Stimulated activated CD4-positive, alpha-beta T cell treated with anti-CD3 and anti-CD28 coated beads, Interleukin-12 subunit alpha, Interleukin-12 subunit beta, amount 100 ng/mL, for 48 hours (primary cell): ENCODE results near the gene PHKB.
"Not testable (repeated sequence)": the region's sequence is repeated elsewhere in the genome, so short reads cannot be mapped to it uniquely, and the experiment has no call there.

ENCODE experiments used
- DNase-seq, 3 donors: peaks; one replicate each; pipeline ENCODE4 v3.0.0-alpha.2; 2020; ENCODE audit warnings: low read depth in 2 of 3, low spot score in 1 of 3

The PHKB gene

DNA sequence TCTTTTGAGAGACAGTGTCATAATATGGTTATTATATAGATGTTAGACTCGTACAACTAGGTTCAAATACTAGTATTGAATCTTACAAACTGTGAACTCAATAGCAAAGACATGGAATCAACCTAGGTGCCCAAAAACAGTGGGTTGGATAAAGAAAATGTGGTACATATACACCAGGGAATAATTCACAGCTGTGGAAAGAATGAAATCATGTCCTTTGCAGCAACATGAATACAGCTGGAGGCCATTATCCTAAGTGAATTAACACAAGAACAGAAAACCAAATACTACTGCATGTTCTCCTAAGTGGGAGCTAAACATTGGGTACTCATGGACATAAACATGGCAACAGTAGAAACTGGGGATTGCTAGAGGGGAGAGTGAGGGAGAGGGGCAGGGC is 8.1 kb downstream of the PHKB start:
- DNase-seq = no peak

DNA sequence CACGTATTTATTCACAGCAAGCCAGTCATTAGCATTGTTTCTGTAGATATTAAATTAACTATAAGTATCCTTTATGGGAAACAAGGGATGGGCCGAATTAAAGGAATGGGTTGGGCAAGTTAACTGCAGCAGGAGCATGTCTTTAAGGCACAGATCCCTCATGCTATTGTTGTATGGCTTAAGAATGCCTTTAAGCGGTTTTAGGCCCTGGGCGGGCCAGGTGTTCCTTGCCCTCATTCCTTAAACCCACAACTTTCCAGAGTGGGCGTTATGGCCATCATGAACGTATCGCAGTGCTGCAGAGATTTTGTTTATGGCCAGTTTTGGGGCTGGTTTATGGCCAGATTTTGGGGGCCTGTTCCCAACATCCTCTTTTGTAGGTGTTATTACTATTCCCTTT is 9.1 kb downstream of the PHKB start:
- DNase-seq = no peak

DNA sequence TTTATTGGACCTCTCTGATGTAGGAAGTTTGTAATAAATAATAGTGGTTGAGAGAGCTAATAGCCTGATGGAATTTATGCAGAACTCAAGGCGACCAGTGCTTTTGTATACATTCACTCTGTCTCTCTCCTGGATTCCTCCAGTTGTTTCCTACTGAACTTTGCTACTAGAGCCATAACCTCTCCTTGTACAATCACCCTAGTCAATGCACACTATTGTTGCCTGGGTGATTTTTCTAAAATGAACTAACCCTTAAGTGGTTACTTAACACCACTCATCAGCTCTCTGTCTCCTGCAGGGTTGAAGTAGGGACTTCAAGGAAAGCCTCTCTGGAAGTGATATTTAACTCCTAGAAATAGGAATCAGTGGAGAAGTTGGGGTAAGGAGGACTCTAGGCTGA is 9.7 kb downstream of the PHKB start:
- DNase-seq = no peak

DNA sequence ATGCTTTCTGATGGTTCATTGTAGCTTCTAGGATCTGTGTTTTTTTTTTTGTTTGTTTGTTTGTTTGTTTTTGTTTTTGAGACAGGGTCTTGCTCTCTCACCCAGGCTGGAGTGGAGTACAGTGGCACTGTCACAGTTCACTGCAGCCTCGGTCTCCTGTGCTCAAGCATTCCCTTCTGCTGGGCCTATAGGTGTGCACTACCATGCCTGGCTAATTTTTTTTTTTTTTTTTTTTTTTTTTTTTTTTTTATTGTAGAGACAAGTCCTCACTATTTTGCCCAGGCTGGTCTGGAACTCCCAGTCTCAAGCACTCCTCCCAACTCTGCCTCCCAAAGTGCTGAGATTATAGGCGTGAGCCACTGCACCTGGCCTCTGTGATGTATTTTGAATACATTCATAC is 11.9 kb downstream of the PHKB start:
- not testable (repeated sequence) for DNase-seq

DNA sequence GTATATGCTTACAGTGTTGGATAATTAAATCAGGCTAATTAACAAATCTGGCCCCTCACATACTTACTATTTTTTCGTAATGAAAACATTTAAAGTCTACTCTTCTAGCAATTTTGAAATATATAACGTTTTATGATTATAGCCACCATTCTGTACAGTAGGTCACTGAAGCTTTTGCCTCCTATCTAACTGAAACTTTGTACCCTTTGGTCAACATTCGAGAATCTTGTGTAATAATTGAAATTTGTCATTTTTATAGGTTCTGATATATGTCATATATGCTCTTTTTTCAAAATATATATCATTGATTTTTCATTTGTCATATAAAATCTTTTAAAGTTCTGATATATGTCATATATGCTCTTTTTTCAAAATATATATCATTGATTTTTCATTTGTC is 12.7 kb downstream of the PHKB start:
- no peak for DNase-seq

DNA sequence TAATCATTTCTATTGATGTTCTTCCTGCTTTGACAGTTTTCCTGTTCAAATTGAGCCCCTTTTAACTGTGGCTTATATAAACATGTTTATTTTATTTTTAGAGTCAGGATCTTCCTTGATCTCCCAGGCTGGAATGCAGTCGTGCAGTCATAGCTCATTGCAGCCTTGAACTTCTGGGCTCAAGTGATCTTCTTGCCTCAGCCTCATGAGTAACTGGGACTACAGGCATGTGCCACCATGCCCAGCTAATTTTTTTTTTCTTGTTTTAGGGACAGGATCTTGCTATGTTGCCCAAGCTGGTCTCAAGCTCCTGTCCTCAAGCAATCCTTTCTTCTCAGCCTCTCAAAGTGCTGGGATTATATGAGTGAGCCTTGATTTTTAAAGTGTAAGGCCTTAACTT is 14.7 kb downstream of the PHKB start:
- DNase-seq = no peak

DNA sequence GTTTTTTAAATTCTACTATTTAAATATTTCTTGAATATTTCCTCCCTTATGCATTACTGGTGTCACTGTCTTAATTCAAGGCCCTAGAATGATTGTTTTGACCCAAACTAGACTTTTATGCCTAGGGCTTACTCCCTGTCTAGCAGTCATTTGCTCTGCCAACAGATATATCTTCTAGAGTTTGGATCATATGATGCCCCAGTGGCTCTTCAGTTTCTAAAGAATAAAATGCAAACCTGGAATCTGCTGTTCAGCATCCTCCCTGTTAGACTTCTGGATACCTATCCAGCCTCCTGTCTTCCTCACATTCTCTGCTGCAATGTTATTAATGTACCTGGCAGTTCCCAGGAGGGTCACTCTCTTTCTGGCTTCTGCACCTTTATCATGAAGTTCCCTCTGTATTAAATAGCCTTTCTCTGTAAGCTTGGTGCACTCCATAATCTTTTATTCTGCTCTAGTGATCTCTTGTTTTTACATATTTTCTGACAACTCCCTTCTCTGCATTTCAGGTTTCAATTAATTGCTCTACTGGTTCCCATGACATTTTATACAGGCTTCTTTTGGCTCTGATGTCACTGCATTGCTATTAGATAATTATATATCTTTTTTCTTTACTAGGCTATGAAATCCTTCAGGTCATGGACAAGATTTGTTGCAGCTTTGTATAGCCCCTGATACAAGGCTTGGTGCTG is 15.7 kb downstream of the PHKB start:
- no peak for DNase-seq

DNA sequence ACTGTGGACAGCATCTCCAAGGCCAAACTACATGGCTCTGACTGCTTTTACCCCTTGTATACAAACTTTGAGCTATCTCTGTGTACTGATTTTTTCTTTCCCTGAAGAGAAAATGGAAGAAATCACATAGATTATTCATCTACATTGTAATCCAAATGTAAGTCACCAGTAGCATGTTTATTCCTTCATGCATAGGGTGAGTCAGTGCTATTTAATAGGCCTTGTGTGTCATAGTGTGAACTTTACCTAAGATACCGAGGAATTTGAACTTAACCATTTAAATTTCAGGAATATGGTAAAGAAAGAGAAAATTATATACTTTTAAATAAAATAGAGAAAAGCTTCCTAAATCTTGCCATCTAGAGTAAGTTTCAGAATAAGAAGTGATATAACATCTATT is 16.5 kb downstream of the PHKB start:
- DNase-seq = no peak

DNA sequence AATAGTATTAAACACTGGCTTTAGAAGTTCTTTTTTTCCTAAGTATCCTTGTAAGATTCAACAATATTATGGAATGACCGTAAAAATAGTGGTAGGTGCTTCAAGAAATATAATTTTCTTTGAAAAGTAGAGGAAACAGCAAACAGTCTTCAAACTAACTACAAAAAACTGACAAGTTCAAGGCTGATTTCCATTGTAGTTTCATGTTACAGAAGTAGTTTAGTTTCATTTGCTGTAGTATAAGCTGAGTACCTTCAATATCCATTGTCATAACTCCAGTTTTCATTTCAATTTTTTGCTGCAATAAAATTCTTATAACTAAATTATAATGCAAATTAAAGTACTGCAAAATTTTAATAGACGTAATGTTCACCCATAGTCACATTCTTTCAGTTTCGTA is 19.3 kb downstream of the PHKB start:
- DNase-seq = no peak

DNA sequence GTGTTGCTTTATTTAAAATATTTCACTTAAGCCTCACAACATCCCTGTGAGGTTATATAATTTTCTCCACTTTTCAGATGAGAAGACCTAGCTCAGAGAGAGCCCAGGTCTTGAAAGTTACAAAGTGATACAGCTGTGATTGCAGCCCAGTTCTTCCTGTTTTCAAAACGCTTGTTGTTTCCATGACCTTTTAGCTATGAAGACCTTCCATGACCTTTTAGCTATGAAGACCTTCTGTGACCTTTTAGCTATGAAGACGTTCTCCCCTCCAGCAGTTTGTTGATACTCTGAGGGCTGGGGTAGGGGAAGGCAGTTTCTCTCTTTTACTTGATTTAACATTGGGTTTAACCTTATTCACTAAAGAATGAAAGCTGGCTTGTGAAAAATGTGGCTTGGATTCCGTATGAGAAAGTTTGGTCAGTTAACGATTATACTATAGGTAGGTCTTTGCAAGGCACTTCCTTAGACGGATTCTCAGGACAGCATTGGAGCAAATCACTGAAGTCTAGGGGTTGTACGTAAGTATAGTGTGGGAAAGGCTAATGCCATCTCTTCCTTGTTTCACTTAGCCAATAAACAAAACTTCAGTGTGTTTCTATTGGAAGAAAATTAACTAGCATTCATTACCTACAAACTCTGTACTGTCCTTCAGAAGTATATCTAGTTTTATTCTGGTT is 20.7 kb downstream of the PHKB start:
- DNase-seq = no peak

DNA sequence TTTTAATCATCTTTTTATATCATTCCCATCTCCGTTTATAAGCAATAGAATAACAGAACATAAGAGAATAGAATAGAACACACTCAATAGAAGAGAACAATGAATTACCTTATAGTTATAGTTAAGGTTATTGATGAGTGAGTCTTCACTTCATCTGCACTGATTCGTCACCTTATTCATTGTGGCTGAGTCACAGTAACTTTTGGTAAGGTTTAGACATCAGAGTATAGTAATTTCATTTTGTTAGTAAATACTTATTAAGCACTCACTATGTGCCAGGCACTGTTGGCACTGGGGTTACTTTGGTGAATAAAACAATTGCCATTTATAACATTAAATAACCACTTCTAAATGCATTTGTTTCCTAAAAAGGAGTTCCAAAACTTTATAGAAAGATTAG is 22.5 kb downstream of the PHKB start:
- DNase-seq = no peak

DNA sequence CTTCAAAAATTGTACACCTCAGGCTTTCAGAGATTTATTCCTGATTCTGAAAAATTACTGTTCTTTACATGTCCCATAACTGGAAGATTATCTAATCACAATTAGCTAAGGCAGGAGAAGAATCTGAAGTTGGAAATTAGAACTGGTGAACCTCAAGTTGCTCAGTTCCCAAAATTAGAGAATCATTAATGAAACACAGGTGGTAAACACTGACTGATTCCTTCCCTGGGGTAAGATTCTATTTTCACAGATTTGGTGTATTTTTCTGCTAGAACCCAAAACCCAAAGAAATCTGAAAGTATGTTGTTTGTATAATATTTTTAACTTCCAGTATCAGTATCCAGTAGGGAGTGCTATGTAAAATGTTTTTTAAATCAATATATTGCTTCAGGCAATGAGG is 25.7 kb downstream of the PHKB start:
- DNase-seq = no peak

DNA sequence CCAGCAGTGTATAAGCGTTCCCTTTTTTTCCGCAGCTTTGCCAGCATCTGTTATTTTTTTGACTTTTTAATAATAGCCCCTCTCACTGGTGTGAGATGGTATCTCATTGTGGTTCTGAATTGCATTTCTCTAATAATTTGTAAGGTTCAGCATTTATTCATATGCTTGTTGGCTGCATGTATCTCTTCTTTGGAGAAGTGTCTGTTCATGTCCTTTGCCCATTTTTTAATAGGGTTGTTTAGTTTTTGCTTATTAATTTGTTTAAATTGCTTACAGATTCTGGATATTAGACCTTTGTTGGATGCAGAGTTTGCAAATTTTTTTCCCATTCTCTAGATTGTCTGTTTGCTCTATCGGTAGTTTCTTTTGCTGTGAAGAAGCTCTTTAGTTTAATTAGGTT is 26.9 kb downstream of the PHKB start:
- DNase-seq = no peak

DNA sequence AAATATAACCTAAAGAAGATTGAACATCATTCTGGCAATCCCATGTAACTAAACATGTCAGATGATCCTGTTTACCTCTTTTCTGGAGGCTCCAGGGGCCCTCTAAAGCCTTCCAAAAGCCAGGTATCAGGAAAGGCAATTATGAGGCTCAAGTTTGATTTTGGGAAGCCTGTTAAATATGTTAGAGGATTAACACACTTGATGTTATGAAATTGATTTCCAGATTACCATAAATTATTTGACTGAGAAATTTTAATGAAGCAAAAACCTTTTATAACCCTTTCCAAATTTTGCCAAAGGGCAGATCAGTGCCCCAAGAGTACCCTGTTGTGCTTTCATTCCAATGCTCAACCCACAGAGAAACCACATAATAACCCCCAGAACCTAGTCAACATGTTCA is 29.3 kb downstream of the PHKB start:
- no peak for DNase-seq

DNA sequence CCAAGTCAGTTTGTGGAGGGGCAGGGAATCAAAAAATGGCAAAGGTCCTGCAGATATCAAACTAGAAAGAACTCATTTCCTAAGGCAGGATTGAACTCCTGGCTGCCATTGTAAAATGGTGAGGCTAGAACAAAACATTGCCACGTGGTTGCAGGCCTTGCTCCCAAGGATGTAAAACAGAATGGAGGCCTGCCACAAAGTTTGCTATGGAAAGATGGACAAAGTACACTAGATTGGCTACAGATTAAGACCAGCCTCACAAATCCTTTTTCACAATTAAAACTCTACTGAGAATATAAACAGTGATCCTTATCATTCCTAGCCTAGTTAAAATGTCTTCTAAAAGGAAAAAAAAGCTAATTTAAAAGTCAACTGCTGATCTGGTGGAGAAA is 30.9 kb downstream of the PHKB start:
- no peak for DNase-seq

DNA sequence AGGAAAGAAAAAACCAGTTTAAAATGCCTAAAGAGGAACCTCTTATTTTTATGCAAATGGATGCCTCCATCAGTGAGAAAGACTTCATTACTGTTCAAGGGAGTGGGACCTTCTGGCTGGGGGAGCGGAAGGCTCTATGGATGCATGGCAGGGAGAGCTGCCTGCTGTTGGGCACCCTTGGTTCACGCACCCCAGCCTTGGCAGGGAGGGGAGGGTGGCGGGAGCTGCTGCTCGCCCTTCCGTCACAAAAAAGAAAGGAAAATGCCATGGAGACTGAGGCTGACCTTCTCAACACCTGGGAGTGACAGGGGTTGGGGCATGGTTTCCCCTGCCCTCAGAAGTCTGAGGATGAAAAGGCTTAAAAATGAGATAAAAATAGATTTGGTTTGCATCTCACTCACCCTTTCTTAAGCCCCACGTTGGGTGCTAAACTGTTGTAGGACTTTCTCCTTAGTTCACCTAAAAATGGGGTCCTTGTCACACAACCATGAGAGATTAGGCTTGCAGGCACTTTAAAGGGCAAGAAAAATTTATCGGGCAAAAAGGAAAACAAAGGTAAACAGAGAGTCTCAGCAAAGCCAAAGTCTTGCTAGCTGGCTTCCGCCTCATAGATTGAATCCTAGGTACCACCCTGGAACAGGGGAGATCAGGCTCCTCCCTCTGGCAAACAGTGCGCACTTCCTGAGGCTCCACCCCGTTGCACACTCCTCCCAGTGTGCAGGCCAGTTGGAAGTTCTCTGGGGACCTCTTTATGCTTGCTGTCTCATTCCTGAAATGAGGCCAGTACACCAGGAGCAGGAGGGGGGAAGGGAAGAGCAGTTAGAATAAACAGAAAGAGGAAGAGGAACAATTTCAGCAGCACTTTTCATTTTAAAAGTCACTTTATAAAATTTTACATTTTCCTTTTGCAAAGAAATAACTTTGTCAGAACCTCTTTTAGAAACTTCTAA is 31.6 kb downstream of the PHKB start:
- DNase-seq = peak in 2 of 3 donors; percentile 1 to 3

DNA sequence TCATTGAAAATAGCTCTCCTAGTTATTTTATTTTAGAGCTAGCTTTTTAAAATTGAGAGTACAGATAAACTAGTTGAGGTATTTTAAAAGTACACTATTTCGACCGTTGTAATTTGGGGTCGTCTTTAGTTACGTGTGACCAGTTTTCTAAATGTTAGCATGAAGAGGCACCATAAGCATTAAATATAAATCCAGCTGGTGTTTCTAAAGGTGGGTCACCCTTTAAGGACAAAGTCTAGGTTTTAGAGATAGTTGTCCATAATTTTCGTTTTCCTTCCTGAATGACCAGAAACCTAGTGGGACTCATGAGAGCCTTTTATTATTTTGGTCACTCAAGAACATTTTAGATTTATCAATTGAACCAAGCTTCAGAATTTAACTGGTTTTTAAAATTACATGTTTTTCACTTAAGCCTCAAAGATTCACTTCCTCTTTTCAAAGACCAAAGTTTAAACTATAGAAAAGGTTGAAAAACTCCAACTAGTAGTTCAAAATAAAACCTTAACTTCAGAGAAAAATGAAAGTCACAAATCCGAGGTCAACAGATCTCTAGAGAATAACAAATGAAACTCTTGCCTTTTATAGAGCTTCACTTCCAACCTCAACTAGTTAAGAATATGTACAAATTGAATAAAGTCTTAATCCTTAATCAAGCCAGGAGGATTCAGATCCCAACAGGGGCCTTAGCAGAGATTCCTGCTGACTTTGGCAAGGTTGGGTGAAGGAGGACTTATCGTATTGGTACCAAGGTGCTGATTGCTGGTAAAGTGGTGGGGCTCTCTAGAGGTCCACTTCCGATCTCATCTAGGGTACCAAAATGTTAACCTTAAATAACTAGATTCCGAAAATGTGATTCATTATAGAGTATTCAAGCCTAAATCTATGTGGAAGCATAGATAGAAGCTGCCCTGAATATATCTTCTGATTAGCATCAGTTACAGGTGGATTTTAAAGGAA is 32.5 kb downstream of the PHKB start:
- DNase-seq = no peak

DNA sequence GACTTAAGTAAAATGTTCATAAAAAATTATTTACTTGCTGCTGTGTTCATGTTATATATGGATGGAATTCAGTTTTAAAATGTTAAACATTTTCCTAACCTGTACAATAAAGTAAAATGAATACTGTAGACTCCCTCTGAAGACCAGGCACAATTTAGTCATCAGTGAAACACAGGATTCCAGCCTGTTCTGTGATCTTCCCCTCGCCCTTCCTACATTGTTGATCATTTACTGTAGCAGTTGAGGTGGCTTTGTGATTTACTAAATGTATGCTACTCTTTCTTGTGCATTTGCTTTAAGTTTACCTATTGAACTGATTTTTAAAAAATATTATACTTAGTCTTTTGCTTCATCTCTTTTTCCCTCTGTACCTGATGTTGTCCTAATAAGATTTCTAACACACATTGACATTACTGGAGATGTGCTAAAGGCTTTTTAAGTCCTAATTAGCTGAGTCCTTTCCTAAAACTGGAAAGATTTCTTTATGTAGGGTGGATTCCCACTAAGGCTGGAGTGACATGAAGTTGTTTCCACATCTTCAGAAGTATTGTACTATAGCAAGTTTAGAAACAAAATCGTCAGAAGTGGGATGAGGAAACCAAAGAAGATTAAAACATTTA is 38.1 kb downstream of the PHKB start:
- no peak for DNase-seq

DNA sequence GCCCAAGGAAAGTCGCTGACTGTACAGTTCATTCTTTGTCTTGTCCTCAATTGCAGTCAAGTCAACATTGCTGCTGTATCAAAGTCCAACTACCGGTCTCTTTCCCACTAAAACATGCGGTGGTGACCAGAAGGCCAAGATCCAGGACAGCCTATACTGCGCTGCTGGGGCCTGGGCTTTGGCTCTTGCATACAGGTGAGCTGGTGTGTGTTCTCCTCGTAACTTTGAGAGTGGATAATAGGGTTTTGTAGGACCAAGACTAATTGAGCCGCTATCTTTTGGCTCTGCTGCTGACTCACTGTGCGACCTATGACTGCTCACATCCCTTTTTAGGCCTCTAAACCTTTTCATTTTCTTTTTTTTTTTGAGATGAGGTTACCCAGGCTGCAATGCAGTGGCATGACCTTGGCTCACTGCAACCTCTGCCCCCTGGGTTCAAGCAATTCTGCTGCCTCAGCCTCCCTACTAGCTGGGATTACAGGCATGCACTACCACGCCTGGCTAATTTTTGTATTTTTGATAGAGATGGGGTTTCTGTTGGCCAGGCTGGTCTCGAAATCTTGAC is 38.7 kb downstream of the PHKB start:
- no peak for DNase-seq

DNA sequence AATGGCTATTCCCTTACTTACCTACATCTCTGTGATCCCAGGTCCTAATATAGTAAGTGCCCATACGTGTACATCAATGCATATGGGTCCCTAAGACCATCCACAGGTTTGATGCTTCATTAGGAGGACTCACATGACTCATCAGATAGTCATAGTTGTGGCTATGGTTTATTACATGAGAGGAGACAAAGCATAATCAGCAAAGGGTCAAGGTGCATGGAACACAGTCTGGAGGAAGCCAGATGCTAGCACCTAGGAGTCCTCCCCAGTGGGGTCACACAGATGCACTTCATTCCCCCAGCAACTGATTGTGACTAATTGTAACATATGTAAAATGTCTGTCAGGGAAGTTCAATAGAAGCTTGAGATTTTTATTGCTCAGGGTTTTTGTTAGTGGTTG is 42.8 kb downstream of the PHKB start:
- DNase-seq = no peak
